A549 (cell line): ENCODE data around the gene EEF2KMT.
"Not testable (repeated sequence)": the region's sequence is repeated elsewhere in the genome, so short reads cannot be mapped to it uniquely, and the experiment has no call there.

ENCODE experiments used
- HOXB5 ChIP-seq: fragments of 250-450 bp; sonication (Bioruptor Pico); IDR thresholded peaks from 2 replicates; pipeline ENCODE4 v1.5.0; 2020; ENCODE audit warnings: mild to moderate bottlenecking, moderate library complexity
- POLR2A ChIP-seq: IDR thresholded peaks from 2 replicates; pipeline ENCODE4 v1.6.1; 2012; ENCODE audit warnings: mild to moderate bottlenecking, low read length
- POLR2AphosphoS2 ChIP-seq: conservative IDR thresholded peaks from 2 replicates; pipeline ENCODE4 v1.6.1; 2012; ENCODE audit warnings: low read length, improper control_type of control experiment, inconsistent platforms
- TF ChIP-seq, protein P1 (sequence below): fragments of >200 bp; sonication (Bioruptor Twin); formaldehyde crosslinking; IDR thresholded peaks from 3 replicates; pipeline ENCODE4 v1.6.1; 2016

DNA sequence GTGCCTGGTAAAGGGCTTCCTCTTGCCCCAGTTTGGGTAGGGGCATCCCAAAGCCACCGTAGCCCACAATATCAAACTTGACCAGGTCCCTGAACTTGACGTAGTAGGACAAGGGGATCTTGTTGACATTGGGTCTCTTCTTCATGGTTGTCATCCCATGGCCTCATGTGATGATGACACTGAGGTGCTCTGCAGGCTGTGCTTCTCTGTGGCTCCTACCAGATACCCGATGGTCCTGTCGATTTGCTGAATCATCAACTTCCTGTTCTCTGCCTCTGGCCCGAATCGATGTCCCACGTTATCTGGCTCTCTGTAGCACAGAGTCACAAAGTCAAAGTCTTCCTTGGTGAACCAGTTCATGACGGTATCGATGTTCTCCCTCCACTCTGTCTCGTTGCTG is 13.3 kb upstream of the EEF2KMT start:
- TF ChIP-seq, protein P1, sequence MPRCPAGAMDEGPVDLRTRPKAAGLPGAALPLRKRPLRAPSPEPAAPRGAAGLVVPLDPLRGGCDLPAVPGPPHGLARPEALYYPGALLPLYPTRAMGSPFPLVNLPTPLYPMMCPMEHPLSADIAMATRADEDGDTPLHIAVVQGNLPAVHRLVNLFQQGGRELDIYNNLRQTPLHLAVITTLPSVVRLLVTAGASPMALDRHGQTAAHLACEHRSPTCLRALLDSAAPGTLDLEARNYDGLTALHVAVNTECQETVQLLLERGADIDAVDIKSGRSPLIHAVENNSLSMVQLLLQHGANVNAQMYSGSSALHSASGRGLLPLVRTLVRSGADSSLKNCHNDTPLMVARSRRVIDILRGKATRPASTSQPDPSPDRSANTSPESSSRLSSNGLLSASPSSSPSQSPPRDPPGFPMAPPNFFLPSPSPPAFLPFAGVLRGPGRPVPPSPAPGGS = not testable (repeated sequence)
- TF ChIP-seq HOXB5 (CRISPR knock-in tag); POLR2AphosphoS2; POLR2A: not testable (repeated sequence)
